Measurements from ENCODE around the gene SPAG16.

DNA sequence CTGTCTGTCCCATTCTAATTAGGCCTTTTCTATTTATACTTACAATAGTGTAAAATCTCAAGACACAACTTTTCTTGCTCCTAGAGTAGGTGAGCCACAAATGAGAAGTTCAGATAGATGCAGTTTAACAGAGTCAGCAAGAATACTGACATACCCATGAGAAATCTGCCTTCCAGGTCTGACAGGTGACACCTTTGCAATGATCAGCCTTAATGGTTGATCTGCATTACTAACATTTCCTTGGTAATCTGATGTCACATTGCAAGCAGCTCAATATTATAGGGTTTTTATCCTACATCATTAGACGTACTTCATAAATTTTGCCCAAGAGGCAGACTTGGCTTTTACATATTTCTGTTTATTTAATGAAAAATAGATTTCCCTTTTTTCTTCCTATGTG is 767.3 kb downstream of the SPAG16 start:
- TF ChIP-seq, protein P1, sequence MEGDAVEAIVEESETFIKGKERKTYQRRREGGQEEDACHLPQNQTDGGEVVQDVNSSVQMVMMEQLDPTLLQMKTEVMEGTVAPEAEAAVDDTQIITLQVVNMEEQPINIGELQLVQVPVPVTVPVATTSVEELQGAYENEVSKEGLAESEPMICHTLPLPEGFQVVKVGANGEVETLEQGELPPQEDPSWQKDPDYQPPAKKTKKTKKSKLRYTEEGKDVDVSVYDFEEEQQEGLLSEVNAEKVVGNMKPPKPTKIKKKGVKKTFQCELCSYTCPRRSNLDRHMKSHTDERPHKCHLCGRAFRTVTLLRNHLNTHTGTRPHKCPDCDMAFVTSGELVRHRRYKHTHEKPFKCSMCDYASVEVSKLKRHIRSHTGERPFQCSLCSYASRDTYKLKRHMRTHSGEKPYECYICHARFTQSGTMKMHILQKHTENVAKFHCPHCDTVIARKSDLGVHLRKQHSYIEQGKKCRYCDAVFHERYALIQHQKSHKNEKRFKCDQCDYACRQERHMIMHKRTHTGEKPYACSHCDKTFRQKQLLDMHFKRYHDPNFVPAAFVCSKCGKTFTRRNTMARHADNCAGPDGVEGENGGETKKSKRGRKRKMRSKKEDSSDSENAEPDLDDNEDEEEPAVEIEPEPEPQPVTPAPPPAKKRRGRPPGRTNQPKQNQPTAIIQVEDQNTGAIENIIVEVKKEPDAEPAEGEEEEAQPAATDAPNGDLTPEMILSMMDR (conservative IDR thresholded peaks at IDR 0.05 in 1 of 2, IDR thresholded peaks at IDR 0.05 in 1 of 2; ENCODE audit: low read depth in 1 of 2, low read length in 2 of 2) = no peak
- no peak for TF ChIP-seq EZH2 (IDR thresholded peaks at IDR 0.05; ENCODE audit: low read length, missing control alignments)

All from fibroblast of lung (primary cell).